Ishikawa (cell line): ENCODE results near the gene CIZ1.

Source experiments
- EP300 ChIP-seq: IDR thresholded peaks from 2 replicates; pipeline ENCODE4 v1.6.1; 2012; ENCODE audit warnings: borderline replicate concordance
- FOXM1 ChIP-seq: IDR thresholded peaks from 2 replicates; pipeline ENCODE4 v1.6.1; 2012; ENCODE audit warnings: low read depth, borderline replicate concordance
- NFIC ChIP-seq: IDR thresholded peaks from 2 replicates; pipeline ENCODE4 v1.6.1; 2012
- REST ChIP-seq: IDR thresholded peaks from 2 replicates; pipeline ENCODE4 v1.6.1; 2012; ENCODE audit warnings: low read depth, mild to moderate bottlenecking
- YY1 ChIP-seq: IDR thresholded peaks from 2 replicates; pipeline ENCODE4 v1.6.1; 2012; ENCODE audit warnings: low read depth
- TF ChIP-seq, protein P1 (sequence below): IDR thresholded peaks from 2 replicates; pipeline ENCODE4 v1.6.1; 2012

- TF ChIP-seq NFIC (no peak), REST (no peak), FOXM1 (no peak), YY1 (no peak), EP300 (no peak)
- TF ChIP-seq, protein P1, sequence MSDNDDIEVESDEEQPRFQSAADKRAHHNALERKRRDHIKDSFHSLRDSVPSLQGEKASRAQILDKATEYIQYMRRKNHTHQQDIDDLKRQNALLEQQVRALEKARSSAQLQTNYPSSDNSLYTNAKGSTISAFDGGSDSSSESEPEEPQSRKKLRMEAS: no peak
Observed at GRCh38 chr9:128149951-128150593, 41.3 kb downstream of the CIZ1 start.
